Hematopoietic multipotent progenitor cell treated with erythropoietin and hydrocortisone succinate and interleukin-3 and kit ligand, for 6 days (in vitro differentiated cells): ENCODE results near the gene LYZ.

Experiments used
- DNase-seq: peaks from one replicate; pipeline ENCODE4 v3.0.0-alpha.2; 2015

LYZ gene

GRCh38 chr12:69339999-69340398 lies 8.2 kb upstream of the LYZ start:
- DNase-seq = no peak

- peak; percentile 54 for DNase-seq
Observed at GRCh38 chr12:69341328-69341727, 6.9 kb upstream of the LYZ start.

GRCh38 chr12:69342421-69342820 lies 5.8 kb upstream of the LYZ start:
- DNase-seq = no peak

GRCh38 chr12:69343357-69343756 lies 4.8 kb upstream of the LYZ start:
- DNase-seq = peak; percentile 56

GRCh38 chr12:69343885-69344612 lies 4.1 kb upstream of the LYZ start:
- no peak for DNase-seq

GRCh38 chr12:69345077-69345476 lies 3.1 kb upstream of the LYZ start:
- no peak for DNase-seq

GRCh38 chr12:69345742-69346141 lies 2.4 kb upstream of the LYZ start:
- DNase-seq = peak; percentile 61

- DNase-seq = no peak
Observed at GRCh38 chr12:69350002-69350626, 1.9 kb downstream of the LYZ start.

GRCh38 chr12:69350777-69351176 lies 2.6 kb downstream of the LYZ start:
- no peak for DNase-seq

GRCh38 chr12:69351462-69352236 lies 3.5 kb downstream of the LYZ start:
- no peak for DNase-seq

- DNase-seq = no peak
Observed at GRCh38 chr12:69352904-69353303, 4.7 kb downstream of the LYZ start.

- DNase-seq = no peak
Observed at GRCh38 chr12:69354172-69354555, 6.0 kb downstream of the LYZ start.

- DNase-seq = no peak
Observed at GRCh38 chr12:69354556-69355187, 6.5 kb downstream of the LYZ start.

- no peak for DNase-seq
Observed at GRCh38 chr12:69355363-69356028, 7.3 kb downstream of the LYZ start.

- DNase-seq = peak; percentile 98
Observed at GRCh38 chr12:69359531-69360347, 11.6 kb downstream of the LYZ start, which contains the start of gene YEATS4. Gene YEATS4, plus strand, starts transcription at chr12:69359743. Its CDS starts 230 bp downstream, at chr12:69359973.

- no peak for DNase-seq
Observed at GRCh38 chr12:69360348-69360672, 12.1 kb downstream of the LYZ start.

GRCh38 chr12:69366796-69367195 lies 18.6 kb downstream of the LYZ start:
- DNase-seq = no peak

- DNase-seq = no peak
Observed at GRCh38 chr12:69368171-69368570, 20.0 kb downstream of the LYZ start.

GRCh38 chr12:69383074-69383473 lies 34.9 kb downstream of the LYZ start:
- no peak for DNase-seq

- no peak for DNase-seq
Observed at GRCh38 chr12:69385038-69385437, 36.9 kb downstream of the LYZ start.

GRCh38 chr12:69386921-69387320 lies 38.7 kb downstream of the LYZ start:
- DNase-seq = no peak

GRCh38 chr12:69388371-69388770 lies 40.2 kb downstream of the LYZ start:
- peak; percentile 64 for DNase-seq
